Activated T-cell treated with anti-CD3 and anti-CD28 coated beads, Interleukin-2, amount 50 U/mL, for 4 hours (primary cell): ENCODE results near the gene ACAD11. TPM values are rescaled to one million over a fixed set of nuclear protein-coding genes. Genes with fewer than 3 reads are reported as not detected.
"Not testable (repeated sequence)": the region's sequence is repeated elsewhere in the genome, so short reads cannot be mapped to it uniquely, and the experiment has no call there.

Experiments used
- ATAC-seq, 2 donors: fragments of 200-7000 bp; cut with Tn5 transposase; one replicate each; pipeline ENCODE4 v1.10.0; 2021
- DNase-seq: peaks from one replicate; pipeline ENCODE4 v3.0.0-alpha.2; 2020
- H3K27me3 Mint-ChIP-seq: one replicate; pipeline ENCODE4 v1.8.0; 2021; ENCODE audit warnings: low read depth, mixed read lengths
- H3K36me3 Mint-ChIP-seq: one replicate; pipeline ENCODE4 v1.8.0; 2022; ENCODE audit warnings: mixed read lengths; ENCODE audit not compliant: insufficient read depth
- H3K4me1 Mint-ChIP-seq: one replicate; pipeline ENCODE4 v1.8.0; 2021; ENCODE audit warnings: low read depth, mixed read lengths
- H3K4me3 Mint-ChIP-seq: one replicate; pipeline ENCODE4 v1.8.0; 2021; ENCODE audit warnings: mild to moderate bottlenecking, moderate library complexity, mixed read lengths
- H3K9me3 Mint-ChIP-seq: one replicate; pipeline ENCODE4 v1.8.0; 2021; ENCODE audit warnings: mixed read lengths
- total RNA-seq, 3 donors: library from RNA; stranded (reverse); gene quantifications; one replicate each; pipeline ENCODE4 v1.2.1, GENCODE V29; 2021

Gene ACAD11
- total RNA-seq, 3 donors from 2014 or later = 6.5 to 12.1 (median 10.8) TPM

DNA sequence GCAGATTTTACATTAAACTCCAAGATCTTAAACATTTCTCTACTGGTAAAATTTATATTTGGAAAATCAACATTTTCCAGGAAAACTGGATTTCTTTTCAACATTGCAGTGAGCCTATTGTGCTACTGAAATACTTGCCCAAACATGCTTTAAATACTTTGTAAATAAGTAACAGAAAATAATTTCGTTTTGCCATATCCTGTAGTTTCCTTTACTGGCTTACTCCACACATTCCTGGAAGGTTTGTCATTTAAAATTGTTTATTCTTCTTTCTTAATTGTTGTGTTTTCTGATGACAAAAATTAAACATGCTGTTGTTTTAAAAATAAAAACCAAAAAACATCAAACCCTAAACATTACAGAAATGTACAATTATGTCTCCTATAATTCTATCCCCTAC, 22.0 kb downstream of the ACAD11 start:
- Mint-ChIP-seq H3K4me3 (no peak overlapping the region), H3K9me3 (no peaks in the 10 kb centered on the region), H3K27me3 (no peaks in the 10 kb centered on the region), H3K36me3 (peaks cover 33% of the 10 kb centered on the region), H3K4me1 (no peaks in the 10 kb centered on the region)
- DNase-seq (no peak), ATAC-seq (no peak)

DNA sequence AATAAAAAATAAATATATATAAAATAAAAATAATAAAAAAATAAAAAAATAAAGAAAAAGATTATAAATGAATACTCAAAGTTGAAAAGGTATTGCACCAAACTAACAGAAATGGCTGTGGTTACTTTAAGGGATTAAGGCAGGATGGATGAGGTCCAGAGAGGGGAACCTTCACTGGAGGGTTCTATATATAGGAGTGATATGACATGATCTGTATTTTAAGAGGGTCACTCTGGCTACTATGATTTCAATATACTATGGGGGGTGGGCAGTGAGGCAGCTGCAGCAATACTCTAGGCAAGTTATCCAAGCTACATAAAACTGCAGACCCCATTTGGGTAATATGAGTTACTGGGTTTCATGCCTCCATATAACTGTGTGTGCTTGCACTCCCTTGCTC, 24.6 kb downstream of the ACAD11 start:
- no peaks in the 10 kb centered on the region for H3K27me3 Mint-ChIP-seq
- H3K9me3 Mint-ChIP-seq = no peaks in the 10 kb centered on the region
- no peak for ATAC-seq
- no peak for DNase-seq
- peaks cover 1% of the 10 kb centered on the region for H3K4me1 Mint-ChIP-seq
- peaks cover 28% of the 10 kb centered on the region for H3K36me3 Mint-ChIP-seq
- no peak overlapping the region for H3K4me3 Mint-ChIP-seq

DNA sequence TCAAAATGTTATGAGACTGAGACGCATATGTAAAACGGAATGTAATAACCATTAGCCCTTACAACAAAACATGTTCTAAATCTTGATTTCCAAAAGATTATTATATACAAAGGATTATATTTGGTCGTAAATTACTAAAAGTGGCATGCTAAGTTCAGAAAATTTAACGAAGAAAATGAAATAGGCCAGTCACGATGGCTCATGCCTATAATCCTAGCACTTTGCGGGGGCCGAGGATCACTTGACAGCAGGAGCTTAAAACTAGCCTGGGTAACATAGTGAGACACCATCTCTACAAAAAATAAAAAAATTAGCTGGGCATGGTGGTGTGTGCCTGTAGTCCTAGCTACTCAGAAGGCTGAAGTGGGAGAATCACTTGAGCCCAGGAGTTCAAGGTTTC, 29.0 kb downstream of the ACAD11 start:
- Mint-ChIP-seq H3K27me3 (no peaks in the 10 kb centered on the region), H3K9me3 (no peaks in the 10 kb centered on the region), H3K4me1 (peaks cover 4% of the 10 kb centered on the region), H3K36me3 (peaks cover 24% of the 10 kb centered on the region), H3K4me3 (no peak overlapping the region)
- no peak for DNase-seq
- no peak for ATAC-seq

DNA sequence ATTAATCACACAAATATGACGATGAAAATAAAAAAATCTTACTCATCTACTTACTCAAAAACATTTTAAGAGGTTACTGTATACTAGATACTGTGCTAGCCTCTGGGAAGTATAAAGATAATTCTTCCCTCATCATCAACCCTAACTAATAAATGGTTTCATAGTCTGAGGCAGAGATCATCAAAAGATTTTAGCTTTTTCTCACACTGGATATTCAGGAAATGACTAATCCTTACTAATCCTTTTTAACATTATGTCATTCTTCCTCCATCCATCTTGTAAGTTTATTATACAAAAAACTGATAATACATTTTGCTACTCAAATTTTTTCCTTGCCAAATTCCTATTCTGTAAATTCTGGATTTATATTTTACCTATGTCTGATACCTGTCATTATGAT, 29.7 kb downstream of the ACAD11 start:
- peaks cover 6% of the 10 kb centered on the region for H3K4me1 Mint-ChIP-seq
- no peaks in the 10 kb centered on the region for H3K9me3 Mint-ChIP-seq
- peaks cover 20% of the 10 kb centered on the region for H3K36me3 Mint-ChIP-seq
- no peak for ATAC-seq
- DNase-seq = no peak
- no peak overlapping the region for H3K4me3 Mint-ChIP-seq
- no peaks in the 10 kb centered on the region for H3K27me3 Mint-ChIP-seq

DNA sequence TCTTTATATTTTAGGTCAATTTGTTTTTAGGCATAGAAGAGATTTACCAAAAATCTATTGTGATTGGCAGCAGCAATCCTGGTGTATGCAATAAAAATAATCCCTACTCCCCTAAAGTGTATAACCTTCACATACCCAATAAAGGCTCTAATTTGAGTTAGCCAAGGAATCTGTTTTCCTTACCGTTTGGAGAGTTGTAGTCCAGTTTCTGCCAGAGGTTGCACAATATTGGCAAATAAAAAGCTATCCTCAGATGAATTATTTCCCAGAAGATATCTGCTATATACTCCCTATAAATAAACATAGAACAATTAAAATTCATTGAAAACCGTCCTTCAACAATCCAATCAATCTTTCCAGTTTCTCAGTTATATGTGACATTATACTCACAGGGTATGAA, 31.5 kb downstream of the ACAD11 start:
- no peaks in the 10 kb centered on the region for H3K9me3 Mint-ChIP-seq
- peaks cover 7% of the 10 kb centered on the region for H3K4me1 Mint-ChIP-seq
- peaks cover 17% of the 10 kb centered on the region for H3K36me3 Mint-ChIP-seq
- no peak for DNase-seq
- no peak overlapping the region for H3K4me3 Mint-ChIP-seq
- no peak for ATAC-seq
- no peaks in the 10 kb centered on the region for H3K27me3 Mint-ChIP-seq

DNA sequence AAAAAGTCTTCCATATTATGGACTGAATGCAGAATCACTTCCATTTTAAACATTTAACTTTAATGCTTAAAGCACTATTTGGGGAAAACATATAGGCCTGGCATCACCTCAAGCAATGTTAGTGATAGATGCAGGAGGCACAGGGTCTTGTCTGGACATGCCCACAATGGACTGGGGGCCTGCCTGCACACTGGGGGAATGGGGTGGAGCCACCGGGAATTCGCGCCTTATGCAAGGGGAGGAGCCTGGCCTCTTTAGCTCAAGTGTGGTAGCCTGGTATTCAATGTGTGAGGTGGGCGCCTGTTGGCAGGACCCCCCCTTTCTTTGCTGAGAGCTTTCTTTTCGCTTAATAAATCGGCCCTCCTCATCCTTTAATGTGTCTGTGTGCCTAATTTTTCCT, 32.7 kb downstream of the ACAD11 start:
- no peak for DNase-seq
- no peaks in the 10 kb centered on the region for H3K27me3 Mint-ChIP-seq
- no peaks in the 10 kb centered on the region for H3K9me3 Mint-ChIP-seq
- H3K36me3 Mint-ChIP-seq = peaks cover 17% of the 10 kb centered on the region
- peaks cover 7% of the 10 kb centered on the region for H3K4me1 Mint-ChIP-seq
- no peak overlapping the region for H3K4me3 Mint-ChIP-seq
- no peak for ATAC-seq

DNA sequence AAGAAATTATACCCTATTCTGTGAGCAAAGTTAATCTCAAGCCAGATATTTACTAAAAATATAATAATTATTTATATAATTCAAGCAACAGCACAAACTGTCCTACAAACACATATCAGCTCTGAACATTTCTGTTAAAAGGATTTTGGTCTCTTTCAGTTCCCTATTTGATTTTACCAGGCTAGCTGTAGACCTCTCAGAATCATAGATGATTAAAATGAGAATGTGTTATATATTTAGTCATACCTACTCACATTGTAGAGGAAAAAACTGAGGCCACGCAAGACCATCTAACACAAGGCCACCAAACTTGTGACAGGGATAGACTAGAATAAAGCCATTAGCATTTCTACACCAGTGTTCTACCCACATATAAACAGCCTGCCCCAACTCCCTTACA, 34.0 kb downstream of the ACAD11 start:
- H3K9me3 Mint-ChIP-seq = no peaks in the 10 kb centered on the region
- ATAC-seq = no peak

DNA sequence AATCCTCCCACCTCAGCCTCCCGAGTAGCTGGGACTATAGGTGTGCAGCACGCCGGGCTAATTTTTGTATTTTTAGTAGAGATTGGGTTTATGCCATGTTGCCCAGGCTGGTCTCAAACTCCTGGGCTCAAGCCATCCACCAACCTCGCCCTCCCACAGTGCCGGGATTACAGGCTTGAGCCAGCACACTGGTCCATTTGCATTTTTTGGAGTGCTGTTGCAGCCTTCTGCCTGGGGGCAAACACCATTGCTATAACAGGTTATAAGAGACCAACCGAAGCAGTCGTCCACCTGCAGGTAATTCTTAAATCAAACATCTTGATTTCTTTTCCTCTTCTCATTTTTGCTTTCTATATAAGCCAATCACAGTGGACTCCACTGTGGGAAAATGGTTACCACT, 34.8 kb downstream of the ACAD11 start:
- no peaks in the 10 kb centered on the region for H3K9me3 Mint-ChIP-seq
- no peak overlapping the region for H3K4me3 Mint-ChIP-seq
- H3K36me3 Mint-ChIP-seq = peaks cover 25% of the 10 kb centered on the region
- H3K4me1 Mint-ChIP-seq = peaks cover 4% of the 10 kb centered on the region
- no peaks in the 10 kb centered on the region for H3K27me3 Mint-ChIP-seq
- no peak for DNase-seq
- no peak for ATAC-seq

More for the DNA sequence above, 34.0 kb downstream of the ACAD11 start:
- Mint-ChIP-seq H3K4me3 (no peak overlapping the region), H3K36me3 (peaks cover 25% of the 10 kb centered on the region), H3K4me1 (peaks cover 7% of the 10 kb centered on the region), H3K27me3 (no peaks in the 10 kb centered on the region)
- no peak for DNase-seq

DNA sequence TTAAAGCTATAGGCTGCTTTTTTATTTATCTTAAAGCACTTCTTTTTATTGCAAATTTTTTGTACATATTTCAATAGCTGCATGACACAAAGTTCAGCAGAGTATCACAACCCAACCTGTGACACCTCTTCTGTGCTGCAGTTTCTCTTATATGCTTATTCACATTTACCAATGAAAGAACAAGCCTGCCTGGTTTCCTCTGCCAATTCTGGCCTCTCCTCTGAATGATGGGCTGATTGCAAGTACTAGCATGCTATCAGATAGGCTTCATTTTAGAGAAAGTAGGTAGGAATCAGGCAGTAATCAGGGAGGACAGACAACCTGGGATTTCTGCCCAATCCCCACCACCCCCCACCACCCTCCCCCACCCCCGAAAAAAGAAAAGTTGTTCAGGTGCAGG, 36.0 kb downstream of the ACAD11 start:
- no peaks in the 10 kb centered on the region for H3K9me3 Mint-ChIP-seq
- H3K36me3 Mint-ChIP-seq = peaks cover 25% of the 10 kb centered on the region
- ATAC-seq (no peak), DNase-seq (no peak)
- peaks cover 3% of the 10 kb centered on the region for H3K4me1 Mint-ChIP-seq
- no peaks in the 10 kb centered on the region for H3K27me3 Mint-ChIP-seq
- no peak overlapping the region for H3K4me3 Mint-ChIP-seq

DNA sequence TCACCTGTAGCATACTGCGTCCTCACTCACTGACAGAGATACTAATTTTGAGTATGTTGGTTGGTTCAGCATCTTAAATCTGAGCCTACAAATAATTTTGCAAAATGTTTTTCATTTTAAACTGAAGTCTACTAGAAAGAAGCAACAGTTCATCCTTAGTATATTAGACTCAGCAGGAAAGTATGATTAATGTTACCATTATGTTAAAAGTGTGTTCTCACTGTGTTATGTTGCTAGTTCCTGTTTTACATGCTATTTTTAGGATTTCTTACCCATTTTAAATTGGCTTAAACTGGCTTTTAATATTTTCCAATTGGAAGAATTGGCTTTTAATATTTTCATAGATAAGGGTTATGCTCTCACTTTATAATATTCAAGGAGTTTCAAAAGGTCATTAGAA, 36.8 kb downstream of the ACAD11 start:
- Mint-ChIP-seq H3K9me3 (no peaks in the 10 kb centered on the region), H3K36me3 (peaks cover 21% of the 10 kb centered on the region), H3K4me3 (no peak overlapping the region), H3K27me3 (no peaks in the 10 kb centered on the region), H3K4me1 (peaks cover 3% of the 10 kb centered on the region)
- DNase-seq (no peak), ATAC-seq (no peak)

DNA sequence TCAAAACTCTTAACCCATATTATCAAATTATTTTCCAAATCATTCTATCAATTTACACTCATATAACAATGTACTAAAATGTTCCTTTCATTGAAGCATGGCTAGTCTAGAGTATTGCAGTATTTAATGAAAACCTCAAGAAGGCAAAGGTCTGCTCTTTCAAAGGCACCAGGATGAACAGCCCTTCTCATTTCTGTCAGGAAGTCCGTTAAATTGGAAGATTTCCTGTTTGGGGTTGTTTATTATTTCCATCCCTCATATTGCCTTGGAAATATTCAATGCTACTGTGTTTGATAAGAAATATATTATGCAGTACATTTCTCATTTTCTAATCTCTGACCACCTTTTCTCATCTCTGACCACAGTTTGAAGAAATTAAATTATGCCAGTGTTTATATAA, 37.5 kb downstream of the ACAD11 start:
- peaks cover 26% of the 10 kb centered on the region for H3K36me3 Mint-ChIP-seq
- no peaks in the 10 kb centered on the region for H3K27me3 Mint-ChIP-seq
- DNase-seq (no peak), ATAC-seq (no peak)
- H3K4me1 Mint-ChIP-seq = peaks cover 3% of the 10 kb centered on the region
- no peaks in the 10 kb centered on the region for H3K9me3 Mint-ChIP-seq
- H3K4me3 Mint-ChIP-seq = no peak overlapping the region

DNA sequence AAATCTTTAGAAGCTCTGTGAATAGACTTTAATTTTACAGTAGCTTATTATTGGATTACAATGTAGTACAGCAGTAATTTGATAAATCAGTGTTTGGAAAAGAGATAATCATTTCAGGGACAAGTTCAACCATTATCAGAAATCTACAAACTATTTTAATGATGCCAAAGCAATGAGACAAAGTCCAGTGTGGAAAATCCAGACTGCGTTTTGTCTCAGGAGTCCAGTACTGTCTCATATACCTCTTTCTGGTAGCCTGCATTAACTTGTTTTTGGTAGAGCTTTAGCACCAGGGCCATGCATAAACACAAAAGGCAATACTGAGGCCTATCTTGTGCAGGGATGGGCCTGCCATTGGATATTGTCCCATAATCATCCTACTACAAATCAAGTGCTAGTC, 42.8 kb downstream of the ACAD11 start:
- Mint-ChIP-seq H3K4me1 (no peaks in the 10 kb centered on the region), H3K36me3 (peaks cover 40% of the 10 kb centered on the region), H3K9me3 (no peaks in the 10 kb centered on the region), H3K27me3 (no peaks in the 10 kb centered on the region), H3K4me3 (no peak overlapping the region)
- no peak for ATAC-seq
- DNase-seq = no peak

DNA sequence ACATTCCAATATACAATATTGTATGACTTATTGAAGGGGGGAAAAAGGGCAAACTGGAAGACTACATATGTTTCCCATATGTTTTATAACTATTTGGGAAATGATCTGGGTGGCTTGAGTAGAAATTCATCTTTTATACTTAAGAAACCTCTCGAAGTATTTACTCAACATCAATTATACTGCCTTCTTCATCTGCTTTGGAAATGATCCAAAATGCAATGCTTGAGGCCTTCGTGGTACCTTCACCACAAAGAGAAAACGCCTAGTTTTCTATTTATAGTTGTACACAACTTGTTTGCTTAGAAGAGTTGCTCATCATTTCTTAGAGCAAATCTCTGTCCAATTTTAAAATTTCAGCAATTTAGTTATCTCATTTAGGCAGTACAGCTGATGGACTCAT, 43.7 kb downstream of the ACAD11 start:
- H3K27me3 Mint-ChIP-seq = no peaks in the 10 kb centered on the region
- H3K4me1 Mint-ChIP-seq = no peaks in the 10 kb centered on the region
- no peak for ATAC-seq

DNA sequence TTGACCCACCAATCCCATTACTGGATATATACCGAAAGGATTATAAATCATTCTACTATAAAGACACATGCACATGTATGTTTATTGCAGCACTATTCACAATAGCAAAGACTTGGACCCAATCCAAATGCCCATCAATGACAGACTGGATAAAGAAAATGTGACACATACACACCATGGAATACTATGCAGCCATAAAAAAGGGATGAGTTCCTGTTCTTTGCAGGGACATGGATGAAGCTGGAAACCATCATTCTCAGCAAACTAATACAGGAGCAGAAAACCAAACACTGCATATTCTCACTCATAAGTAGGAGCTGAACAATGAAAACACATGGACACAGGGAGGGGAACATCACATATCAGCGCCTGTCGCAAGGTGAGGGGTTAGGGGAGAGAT, 44.3 kb downstream of the ACAD11 start:
- H3K9me3 Mint-ChIP-seq, H3K4me3 Mint-ChIP-seq, ATAC-seq, H3K4me1 Mint-ChIP-seq, DNase-seq, H3K27me3 Mint-ChIP-seq: not testable (repeated sequence)
- peaks cover 43% of the 10 kb centered on the region for H3K36me3 Mint-ChIP-seq

More for the DNA sequence above, 43.7 kb downstream of the ACAD11 start:
- no peak overlapping the region for H3K4me3 Mint-ChIP-seq
- DNase-seq = no peak
- H3K9me3 Mint-ChIP-seq = no peaks in the 10 kb centered on the region
- H3K36me3 Mint-ChIP-seq = peaks cover 42% of the 10 kb centered on the region

DNA sequence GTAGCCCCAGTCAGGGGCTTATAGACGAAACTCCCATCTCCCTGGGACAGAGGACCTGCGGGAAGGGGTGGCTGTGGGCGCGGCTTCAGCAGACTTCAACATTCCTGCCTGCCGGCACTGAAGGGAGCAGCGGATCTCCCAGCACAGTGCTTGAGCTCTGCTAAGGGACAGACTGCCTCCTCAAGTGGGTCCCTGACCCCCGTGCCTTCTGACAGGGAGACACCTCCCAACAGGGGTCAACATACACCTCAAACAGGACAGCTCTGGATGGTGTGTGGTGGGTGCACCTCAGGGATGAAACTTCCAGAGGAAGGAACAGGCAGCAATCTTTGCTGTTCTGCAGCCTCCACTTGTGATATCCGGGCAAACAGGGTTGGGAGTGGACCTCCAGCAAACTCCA, 53.0 kb downstream of the ACAD11 start:
- not testable (repeated sequence) for ATAC-seq, DNase-seq, H3K27me3 Mint-ChIP-seq, H3K4me3 Mint-ChIP-seq, H3K9me3 Mint-ChIP-seq, H3K4me1 Mint-ChIP-seq
- H3K36me3 Mint-ChIP-seq = peaks cover 72% of the 10 kb centered on the region

DNA sequence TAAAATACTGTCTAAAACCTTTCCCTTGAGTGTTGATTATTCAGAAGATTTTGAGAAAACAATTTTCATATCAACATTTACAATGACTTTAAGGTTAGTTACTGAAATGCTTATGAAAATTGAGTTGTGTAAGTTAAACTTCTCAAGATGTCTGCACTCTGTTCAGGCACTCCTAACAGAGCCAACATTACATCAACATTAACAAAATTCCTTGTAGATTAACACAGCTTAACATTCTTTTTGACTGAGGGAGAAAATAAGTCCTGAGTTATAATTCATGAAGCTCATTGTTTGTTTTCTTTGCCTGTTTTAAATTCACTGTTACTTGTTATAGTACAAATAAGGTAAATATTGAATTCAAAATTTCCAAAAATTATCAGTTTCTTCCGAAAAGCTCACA, 53.5 kb downstream of the ACAD11 start:
- Mint-ChIP-seq H3K4me1 (no peaks in the 10 kb centered on the region), H3K9me3 (peaks cover 8% of the 10 kb centered on the region), H3K36me3 (peaks cover 68% of the 10 kb centered on the region), H3K27me3 (no peaks in the 10 kb centered on the region), H3K4me3 (no peak overlapping the region)
- DNase-seq (no peak), ATAC-seq (no peak)
